ENCODE measurements around the gene JAK2. TPM values are rescaled to one million over a fixed set of nuclear protein-coding genes. Genes with fewer than 3 reads are reported as not detected.

JAK2 gene
- total RNA-seq, 4 donors from 2014 or later: 19.6 to 50.4 (median 30.1) TPM

- ATAC-seq (ENCODE audit: low FRiP score) (no peak), DNase-seq (ENCODE audit: low spot score) (no peak)
- no peak for TF ChIP-seq CTCF (IDR thresholded peaks at IDR 0.05)
Observed at GRCh38 chr9:4965174-4965821, 19.8 kb upstream of the JAK2 start.

- ATAC-seq (ENCODE audit: low FRiP score): no peak
- no peak for DNase-seq (ENCODE audit: low spot score)
- TF ChIP-seq CTCF (IDR thresholded peaks at IDR 0.05): no peak
Observed at GRCh38 chr9:4967523-4967922, 17.5 kb upstream of the JAK2 start.

GRCh38 chr9:4969130-4969529 lies 15.9 kb upstream of the JAK2 start:
- DNase-seq (ENCODE audit: low spot score): no peak
- TF ChIP-seq CTCF (IDR thresholded peaks at IDR 0.05): no peak
- no peak for ATAC-seq (ENCODE audit: low FRiP score)

GRCh38 chr9:4970970-4971641 lies 14.0 kb upstream of the JAK2 start:
- ATAC-seq (ENCODE audit: low FRiP score) (no peak), DNase-seq (ENCODE audit: low spot score) (no peak)
- TF ChIP-seq CTCF (IDR thresholded peaks at IDR 0.05): no peak

GRCh38 chr9:4973246-4973645 lies 11.8 kb upstream of the JAK2 start:
- no peak for TF ChIP-seq CTCF (IDR thresholded peaks at IDR 0.05)
- DNase-seq (ENCODE audit: low spot score) (no peak), ATAC-seq (ENCODE audit: low FRiP score) (no peak)

GRCh38 chr9:4973902-4974301 lies 11.2 kb upstream of the JAK2 start:
- no peak for ATAC-seq (ENCODE audit: low FRiP score)
- no peak for DNase-seq (ENCODE audit: low spot score)
- no peak for TF ChIP-seq CTCF (IDR thresholded peaks at IDR 0.05)

GRCh38 chr9:4979239-4979638 lies 5.8 kb upstream of the JAK2 start:
- ATAC-seq (ENCODE audit: low FRiP score) (no peak), DNase-seq (ENCODE audit: low spot score) (no peak)
- no peak for TF ChIP-seq CTCF (IDR thresholded peaks at IDR 0.05)
